Aorta (tissue), 5 donors: Measurements from ENCODE around the gene GMPR. TPM values are rescaled to one million over a fixed set of nuclear protein-coding genes. Genes with fewer than 3 reads are reported as not detected.

ENCODE experiments used
- ATAC-seq: fragments of 200-7000 bp; cut with Tn5 transposase; one replicate; pipeline ENCODE4 v1.9.1; 2022; ENCODE audit warnings: moderate library complexity; ENCODE audit not compliant: low FRiP score
- DNase-seq, 2 donors: peaks; one replicate each; pipeline ENCODE4 v3.0.0-alpha.2; 2020
- H3K27ac ChIP-seq, 2 donors: one replicate each; pipeline ENCODE4 v1.5.1; 2013; ENCODE audit warnings: low read length in 2 of 2, mild to moderate bottlenecking in 2 of 2, moderate library complexity in 2 of 2, control low read depth in 1 of 2, inconsistent platforms in 1 of 2, low read depth in 1 of 2
- H3K27me3 ChIP-seq, 2 donors: one replicate each; pipeline ENCODE4 v1.6.1; 2013; ENCODE audit warnings: control low read depth in 1 of 2, low read length in 1 of 2, mild to moderate bottlenecking in 1 of 2, moderate library complexity in 1 of 2; ENCODE audit not compliant: insufficient read depth in 2 of 2, control insufficient read depth in 1 of 2
- H3K36me3 ChIP-seq, 2 donors: one replicate each; pipeline ENCODE4 v1.6.1; 2013; ENCODE audit warnings: control low read depth in 1 of 2, low read length in 1 of 2, mild to moderate bottlenecking in 1 of 2; ENCODE audit not compliant: insufficient read depth in 2 of 2, control insufficient read depth in 1 of 2
- H3K4me1 ChIP-seq, 2 donors: one replicate each; pipeline ENCODE4 v1.6.1; 2013; ENCODE audit warnings: low read length in 2 of 2, control low read depth in 1 of 2, mild to moderate bottlenecking in 1 of 2, moderate library complexity in 1 of 2; ENCODE audit not compliant: insufficient read depth in 2 of 2, control insufficient read depth in 1 of 2
- H3K4me3 ChIP-seq, 2 donors: one replicate each; pipeline ENCODE4 v1.5.1; 2013; ENCODE audit warnings: low read length in 2 of 2, control low read depth in 1 of 2, mild to moderate bottlenecking in 1 of 2
- H3K9me3 ChIP-seq: one replicate; pipeline ENCODE4 v1.6.1; 2013; ENCODE audit warnings: mild to moderate bottlenecking, low read length; ENCODE audit not compliant: control insufficient read depth
- WGBS, 2 donors: extraction: QIAGEN DNeasy Blood & Tissue Kit; methylation state at CpG; one replicate each; pipeline ENCODE4 v1.1.7; 2013; 5-methylcytosine and 5-hydroxymethylcytosine counted together
- intact Hi-C, 2 donors: fragments of 100-400 bp; cut with DNase I; formaldehyde crosslinking; loops; one replicate each; pipeline versions ENCODE4 v1.14.2 to v1.15.0; 2022
- polyA plus RNA-seq, 2 donors: library from polyadenylated mRNA; stranded (reverse); fragments of 200-250 nt; gene quantifications; one replicate each; pipeline ENCODE4 v1.2.3, GENCODE V29; 2013
- total RNA-seq, 2 donors: library from RNA; stranded (reverse); fragmentation: NEBNext Ultra II Directional; extraction: Animal tissue kit (Norgen Biotek cat#: 25700); gene quantifications; one replicate each; pipeline ENCODE4 v1.2.1, GENCODE V29; 2021
- donor health status: healthy with polysubstance abuse.
- donor health status: Bipolar disorder and iron deficiency.
- donor health status: DM: no; HTN: no; CAD: no.
- donor health status: DM: no; HTN: no; CAD: no.
- donor health status: DM: yes; HTN: yes; CAD: no.

GMPR gene
- total and polyA plus RNA-seq, 4 donors: 17.3 to 34.5 (median 28.5) TPM

GRCh38 chr6:16318953-16319720 lies 80.8 kb downstream of the GMPR start:
- DNase-seq: no peak
- Histone ChIP-seq H3K27ac (peak overlapping the region; percentile 36 to 72), H3K36me3 (no peaks in the 10 kb centered on the region), H3K9me3 (no peaks in the 10 kb centered on the region), H3K27me3 (no peaks in the 10 kb centered on the region), H3K4me1 (peaks cover 0 to 7% of the 10 kb centered on the region in 2 donors), H3K4me3 (no peak overlapping the region)
- 91 to 95% methylated on average over 8 of the region's 8 CpGs for WGBS, 2 donors
- ATAC-seq: no peak
- intact Hi-C loops: loop anchor here in 1 of 2 donors (10.0 kb wide), 1 partner anchor 74 kb away; no protein-coding TSS in a partner anchor

- H3K27ac ChIP-seq: peak overlapping the region; percentile 98
- H3K36me3 ChIP-seq: no peaks in the 10 kb centered on the region
- WGBS, 2 donors: 1 to 2% methylated on average over 16 of the region's 16 CpGs
- H3K4me3 ChIP-seq: peak overlapping the region in 1 of 2 donors; percentile 4
- ATAC-seq: peak; percentile 90
- peak; percentile 86 to 88 for DNase-seq
- H3K9me3 ChIP-seq: no peaks in the 10 kb centered on the region
- H3K27me3 ChIP-seq: no peaks in the 10 kb centered on the region
- intact Hi-C loops: loop anchor here (5.0 to 10.0 kb wide), 2 partner anchors 75 to 83 kb away; partner anchors contain the start of gene GMPR (in 1 of the 2)
- peaks cover 0 to 7% of the 10 kb centered on the region in 2 donors for H3K4me1 ChIP-seq
Measured at GRCh38 chr6:16319813-16320532, 81.6 kb downstream of the GMPR start.

GRCh38 chr6:16320533-16321340 lies 82.3 kb downstream of the GMPR start:
- peak overlapping the region; percentile 98 for H3K27ac ChIP-seq
- DNase-seq: peak in 1 of 2 donors; percentile 50
- peak; percentile 47 for ATAC-seq
- no peaks in the 10 kb centered on the region for H3K27me3 ChIP-seq
- intact Hi-C loops: loop anchor here in 1 of 2 donors (5.0 kb wide), 1 partner anchor 83 kb away; the partner anchor contains the start of gene GMPR
- H3K4me3 ChIP-seq: peak overlapping the region in 1 of 2 donors; percentile 4
- 40 to 43% methylated on average over 21 of the region's 21 CpGs for WGBS, 2 donors
- H3K36me3 ChIP-seq: no peaks in the 10 kb centered on the region
- no peaks in the 10 kb centered on the region for H3K9me3 ChIP-seq
- H3K4me1 ChIP-seq: peaks cover 0 to 7% of the 10 kb centered on the region in 2 donors

GRCh38 chr6:16321341-16321710 lies 82.9 kb downstream of the GMPR start:
- ATAC-seq (no peak), DNase-seq (no peak)
- Histone ChIP-seq H3K4me1 (peaks cover 0 to 7% of the 10 kb centered on the region in 2 donors), H3K9me3 (no peaks in the 10 kb centered on the region), H3K27ac (peak overlapping the region in 1 of 2 donors; percentile 98), H3K27me3 (no peaks in the 10 kb centered on the region), H3K4me3 (no peak overlapping the region), H3K36me3 (no peaks in the 10 kb centered on the region)
- 91% methylated on average over 7 of the region's 7 CpGs for WGBS, 2 donors
- intact Hi-C loops: loop anchor here in 1 of 2 donors (5.0 kb wide), 1 partner anchor 84 kb away; the partner anchor contains the start of gene GMPR

- H3K36me3 ChIP-seq: peaks cover 0 to under 1% of the 10 kb centered on the region in 2 donors
- no peak for ATAC-seq
- WGBS, 2 donors: 96% methylated on average over 11 of the region's 11 CpGs
- intact Hi-C loops: loop anchor here in 1 of 2 donors (5.0 kb wide), 1 partner anchor 85 kb away; the partner anchor contains the start of gene GMPR
- peaks cover 0 to 7% of the 10 kb centered on the region in 2 donors for H3K4me1 ChIP-seq
- no peak overlapping the region for H3K27ac ChIP-seq
- no peaks in the 10 kb centered on the region for H3K27me3 ChIP-seq
- no peaks in the 10 kb centered on the region for H3K9me3 ChIP-seq
- peak in 1 of 2 donors; percentile 43 for DNase-seq
- no peak overlapping the region for H3K4me3 ChIP-seq
Measured at GRCh38 chr6:16321826-16322225, 83.4 kb downstream of the GMPR start.

GRCh38 chr6:16322666-16323312 lies 84.4 kb downstream of the GMPR start:
- intact Hi-C loops: loop anchor here in 1 of 2 donors (5.0 kb wide), 1 partner anchor 85 kb away; the partner anchor contains the start of gene GMPR
- Histone ChIP-seq H3K4me1 (peaks cover 0 to 7% of the 10 kb centered on the region in 2 donors), H3K36me3 (peaks cover 0 to 2% of the 10 kb centered on the region in 2 donors), H3K9me3 (no peaks in the 10 kb centered on the region), H3K4me3 (no peak overlapping the region), H3K27ac (peak overlapping the region in 1 of 2 donors; percentile 58), H3K27me3 (no peaks in the 10 kb centered on the region)
- WGBS, 2 donors: 27 to 30% methylated on average over 11 of the region's 11 CpGs
- ATAC-seq (peak; percentile 45), DNase-seq (peak in 1 of 2 donors; percentile 89)

- ATAC-seq (no peak), DNase-seq (no peak)
- Histone ChIP-seq H3K4me1 (peaks cover 0 to 7% of the 10 kb centered on the region in 2 donors), H3K27ac (no peak overlapping the region), H3K9me3 (no peaks in the 10 kb centered on the region), H3K36me3 (peaks cover 0 to 2% of the 10 kb centered on the region in 2 donors), H3K4me3 (no peak overlapping the region), H3K27me3 (no peaks in the 10 kb centered on the region)
- WGBS, 2 donors: 95 to 99% methylated on average over 2 of the region's 2 CpGs
- intact Hi-C loops: loop anchor here in 1 of 2 donors (5.0 kb wide), 1 partner anchor 87 kb away; the partner anchor contains the start of gene GMPR
Measured at GRCh38 chr6:16324184-16324583, 85.8 kb downstream of the GMPR start.
